NT2/D1 (cell line): ENCODE measurements around the gene ANKRD40CL.

ENCODE experiments used
- DNase-seq: peaks from one replicate; pipeline ENCODE4 v3.0.0-alpha.2; 2011; ENCODE audit warnings: low read depth, low spot score
- H3K27me3 ChIP-seq: 2 replicates; pipeline ENCODE4 v1.6.0; 2011; ENCODE audit warnings: mild to moderate bottlenecking; ENCODE audit not compliant: insufficient read length, insufficient read depth
- H3K36me3 ChIP-seq: 2 replicates; pipeline ENCODE4 v1.6.1; 2011; ENCODE audit warnings: mild to moderate bottlenecking, low read length, mixed read lengths; ENCODE audit not compliant: insufficient read depth, insufficient read length
- H3K4me1 ChIP-seq: 2 replicates; pipeline ENCODE4 v1.5.1; 2011; ENCODE audit not compliant: insufficient read depth, insufficient read length
- H3K4me3 ChIP-seq: 2 replicates; pipeline ENCODE4 v1.5.1; 2011; ENCODE audit warnings: low read depth; ENCODE audit not compliant: insufficient read length
- H3K9ac ChIP-seq: 2 replicates; pipeline ENCODE4 v1.6.0; 2011; ENCODE audit warnings: low read depth; ENCODE audit not compliant: insufficient read length
- H3K9me3 ChIP-seq: 2 replicates; pipeline ENCODE4 v1.5.1; 2011; ENCODE audit warnings: mild to moderate bottlenecking, low read length; ENCODE audit not compliant: insufficient read depth
- SUZ12 ChIP-seq: IDR thresholded peaks from 2 replicates; pipeline ENCODE4 v1.6.1; 2011; ENCODE audit not compliant: insufficient read length, insufficient read depth; ENCODE audit errors: extremely low read depth
- YY1 ChIP-seq: IDR thresholded peaks from 2 replicates; pipeline ENCODE4 v1.6.1; 2011; ENCODE audit not compliant: insufficient read length, insufficient read depth
- ZNF274 ChIP-seq: IDR thresholded peaks from 2 replicates; pipeline ENCODE4 v1.6.1; 2011; ENCODE audit warnings: mild to moderate bottlenecking, low read depth, low read length

The ANKRD40CL gene, protein sequence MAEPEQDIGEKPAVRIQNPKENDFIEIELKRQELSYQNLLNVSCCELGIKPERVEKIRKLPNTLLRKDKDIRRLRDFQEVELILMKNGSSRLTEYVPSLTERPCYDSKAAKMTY

DNA sequence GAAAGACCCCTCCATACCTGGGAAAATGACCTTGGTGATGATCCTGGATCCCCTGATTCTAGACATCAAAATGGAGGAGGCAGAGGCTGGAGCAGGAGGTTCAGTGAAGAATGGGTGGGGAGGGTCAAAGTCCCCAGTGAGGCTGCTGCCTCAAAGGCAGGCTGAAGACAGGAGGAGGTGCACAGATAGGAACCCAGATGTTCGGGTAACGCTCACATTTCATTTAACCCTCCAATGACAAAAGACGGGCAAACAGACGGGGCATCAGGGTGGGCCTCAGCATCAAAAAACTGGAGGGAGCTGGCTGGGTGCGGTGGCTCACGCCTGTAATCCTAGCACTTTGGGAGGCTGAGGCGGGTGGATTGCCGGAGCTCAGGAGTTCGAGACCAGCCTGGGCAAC, at the start of gene ANKRD40CL:
ANKRD40CL (minus strand) TSS at position 73 of the 400 bp plus-strand sequence. CDS start 605 bp downstream, outside the sequence.
- H3K4me1 ChIP-seq: peaks cover 5% of the 10 kb centered on the region
- no peak for DNase-seq
- TF ChIP-seq ZNF274 (no peak), YY1 (no peak), SUZ12 (no peak)

DNA sequence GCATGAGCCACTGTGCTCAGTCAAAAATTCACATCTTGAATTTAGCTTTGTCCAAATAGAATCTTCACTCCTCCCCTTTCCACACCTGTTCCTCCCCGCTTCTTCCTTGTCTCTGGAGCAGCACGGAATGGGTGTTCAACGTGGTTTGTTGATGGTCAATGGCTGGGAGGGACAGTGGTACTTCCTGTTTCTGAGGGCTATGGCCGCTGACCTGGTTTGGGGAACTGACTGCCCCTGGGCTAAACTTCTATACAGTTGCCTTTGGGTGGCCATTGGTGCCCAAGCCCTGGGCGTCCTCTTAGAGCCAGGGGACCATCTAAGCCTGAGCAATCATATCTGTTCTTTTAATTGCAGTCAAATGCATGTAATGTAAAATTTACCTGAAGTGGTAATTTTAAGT, 49.0 kb upstream of the ANKRD40CL start:
- Histone ChIP-seq H3K9ac (no peak overlapping the region), H3K4me3 (no peak overlapping the region), H3K27me3 (no peaks in the 10 kb centered on the region), H3K4me1 (peaks cover 6% of the 10 kb centered on the region), H3K36me3 (no peaks in the 10 kb centered on the region), H3K9me3 (no peaks in the 10 kb centered on the region)
- TF ChIP-seq SUZ12: no peak
- no peak for TF ChIP-seq ZNF274
- no peak for TF ChIP-seq YY1
- no peak for DNase-seq

More for the DNA sequence above, at the start of gene ANKRD40CL:
- Histone ChIP-seq H3K27me3 (no peaks in the 10 kb centered on the region), H3K9me3 (no peaks in the 10 kb centered on the region), H3K9ac (no peak within 1 kb of the TSS), H3K4me3 (no peak within 1 kb of the TSS), H3K36me3 (no peaks in the 10 kb centered on the region)

DNA sequence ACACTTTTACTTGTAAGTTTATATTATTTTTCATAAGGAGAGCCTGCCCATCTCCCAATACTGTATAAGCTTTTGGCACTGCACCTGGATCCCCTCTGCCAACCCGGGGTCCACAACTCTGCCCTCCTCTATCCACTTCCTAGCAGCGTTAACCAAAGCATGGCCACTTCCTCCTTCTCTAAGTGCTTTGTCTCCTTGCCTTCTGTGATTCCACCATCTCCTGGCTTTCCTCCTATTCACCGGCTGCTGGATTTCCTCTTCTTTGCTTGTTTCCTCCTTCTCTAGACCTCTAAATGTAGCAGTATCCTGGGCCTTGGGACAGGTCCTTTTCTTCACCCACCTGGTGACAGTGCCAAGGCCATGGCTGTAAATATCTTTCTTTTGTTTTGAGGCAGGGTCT, 48.1 kb upstream of the ANKRD40CL start:
- Histone ChIP-seq H3K27me3 (no peaks in the 10 kb centered on the region), H3K4me1 (peaks cover 6% of the 10 kb centered on the region), H3K36me3 (no peaks in the 10 kb centered on the region), H3K9ac (no peak overlapping the region), H3K4me3 (no peak overlapping the region), H3K9me3 (no peaks in the 10 kb centered on the region)
- TF ChIP-seq YY1 (no peak), SUZ12 (no peak), ZNF274 (no peak)
- DNase-seq: no peak

DNA sequence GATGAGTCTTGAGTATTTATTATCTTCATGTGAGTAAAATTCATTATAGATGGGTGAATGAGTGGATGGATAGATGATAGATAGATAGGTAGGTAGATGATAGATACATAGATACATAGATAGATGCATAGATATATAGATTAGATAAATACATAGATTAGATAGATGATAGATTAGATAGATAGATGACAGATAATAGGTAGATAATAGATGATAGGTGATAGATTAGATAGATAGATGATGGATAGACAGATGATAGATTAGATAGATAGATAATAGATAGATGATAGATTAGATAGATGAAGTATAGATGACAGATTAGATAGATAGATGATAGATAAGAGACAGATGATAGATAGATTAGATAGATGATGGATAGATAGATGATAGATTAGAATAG, 46.3 kb upstream of the ANKRD40CL start:
- no peaks in the 10 kb centered on the region for H3K27me3 ChIP-seq
- DNase-seq: no peak

DNA sequence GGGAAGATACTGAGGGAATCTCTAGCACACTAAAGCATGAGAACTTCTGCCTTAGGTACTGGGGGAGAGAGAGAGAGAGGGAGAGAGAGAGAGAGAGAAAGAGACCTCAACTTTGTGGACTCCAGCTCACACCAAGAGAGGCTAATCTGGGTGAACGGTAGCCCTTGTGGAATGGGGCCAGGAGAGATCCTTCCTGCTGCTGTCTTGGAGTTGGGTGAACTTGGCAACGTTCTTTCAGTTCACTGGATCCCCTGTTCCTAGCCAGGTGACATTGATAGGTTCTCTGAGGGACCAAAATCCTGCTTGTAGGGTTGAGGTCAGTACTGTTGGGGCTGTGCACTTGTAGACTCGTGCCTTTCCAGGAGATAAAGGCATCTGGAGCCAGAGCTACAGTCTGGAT, 41.6 kb upstream of the ANKRD40CL start:
- Histone ChIP-seq H3K27me3 (no peaks in the 10 kb centered on the region), H3K4me3 (no peak overlapping the region), H3K36me3 (no peaks in the 10 kb centered on the region), H3K4me1 (no peaks in the 10 kb centered on the region), H3K9me3 (no peaks in the 10 kb centered on the region; the same call in 1 of the 2 replicates), H3K9ac (no peak overlapping the region)
- no peak for DNase-seq
- no peak for TF ChIP-seq YY1
- TF ChIP-seq SUZ12: no peak
- no peak for TF ChIP-seq ZNF274

More for the DNA sequence above, 46.3 kb upstream of the ANKRD40CL start:
- H3K4me3 ChIP-seq: no peak overlapping the region
- TF ChIP-seq YY1 (no peak), SUZ12 (no peak)
- H3K36me3 ChIP-seq: no peaks in the 10 kb centered on the region
- no peaks in the 10 kb centered on the region; the same call in 1 of the 2 replicates for H3K9me3 ChIP-seq
- H3K4me1 ChIP-seq: peaks cover 3% of the 10 kb centered on the region
- H3K9ac ChIP-seq: no peak overlapping the region

DNA sequence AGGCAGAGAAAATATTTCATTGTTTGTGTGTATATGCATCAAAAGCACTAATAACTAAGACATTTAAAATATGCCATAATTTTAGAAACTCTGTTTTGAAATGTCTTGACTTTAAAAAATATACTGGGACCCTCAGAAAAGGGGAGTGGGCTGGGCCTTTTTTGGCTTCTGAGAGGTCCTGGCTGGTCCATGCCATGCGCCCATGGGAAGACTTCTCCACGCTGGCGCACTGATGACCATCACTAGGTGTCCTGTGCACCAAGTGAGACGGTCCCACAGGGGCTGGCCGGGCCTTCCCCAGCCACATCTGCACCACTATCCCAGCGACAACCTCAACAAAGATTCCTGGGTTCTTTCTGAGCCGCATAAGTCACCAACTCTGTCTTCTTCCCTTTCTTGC, 41.1 kb upstream of the ANKRD40CL start:
- TF ChIP-seq ZNF274 (no peak), YY1 (no peak), SUZ12 (no peak)
- Histone ChIP-seq H3K9me3 (no peaks in the 10 kb centered on the region; the same call in 1 of the 2 replicates), H3K36me3 (no peaks in the 10 kb centered on the region), H3K27me3 (no peaks in the 10 kb centered on the region), H3K4me1 (peaks cover under 1% of the 10 kb centered on the region), H3K9ac (no peak overlapping the region), H3K4me3 (no peak overlapping the region)
- no peak for DNase-seq

DNA sequence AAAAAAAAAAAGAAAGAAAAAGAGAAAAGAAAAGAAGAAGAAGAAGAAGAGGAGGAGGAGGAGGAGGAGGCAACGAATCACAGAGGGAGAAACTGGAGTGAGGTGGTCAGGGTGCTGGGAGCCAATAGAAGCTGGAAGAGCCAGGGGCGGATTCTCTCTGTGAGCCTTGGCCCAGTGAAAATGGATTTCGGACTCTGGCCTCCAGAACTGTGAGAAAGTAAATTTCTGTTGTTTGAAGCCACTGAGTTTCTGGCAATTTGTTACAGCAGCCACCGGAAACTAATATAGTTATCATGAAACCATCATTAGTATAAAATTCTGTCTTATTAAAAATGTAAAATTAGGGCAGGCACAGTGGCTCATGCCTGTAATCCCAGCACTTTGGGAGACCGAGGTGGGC, 40.4 kb upstream of the ANKRD40CL start:
- Histone ChIP-seq H3K9ac (no peak overlapping the region), H3K36me3 (no peaks in the 10 kb centered on the region), H3K27me3 (no peaks in the 10 kb centered on the region), H3K9me3 (no peaks in the 10 kb centered on the region; the same call in 1 of the 2 replicates), H3K4me3 (no peak overlapping the region), H3K4me1 (peaks cover 4% of the 10 kb centered on the region)
- DNase-seq: no peak
- TF ChIP-seq YY1 (no peak), SUZ12 (no peak), ZNF274 (no peak)

DNA sequence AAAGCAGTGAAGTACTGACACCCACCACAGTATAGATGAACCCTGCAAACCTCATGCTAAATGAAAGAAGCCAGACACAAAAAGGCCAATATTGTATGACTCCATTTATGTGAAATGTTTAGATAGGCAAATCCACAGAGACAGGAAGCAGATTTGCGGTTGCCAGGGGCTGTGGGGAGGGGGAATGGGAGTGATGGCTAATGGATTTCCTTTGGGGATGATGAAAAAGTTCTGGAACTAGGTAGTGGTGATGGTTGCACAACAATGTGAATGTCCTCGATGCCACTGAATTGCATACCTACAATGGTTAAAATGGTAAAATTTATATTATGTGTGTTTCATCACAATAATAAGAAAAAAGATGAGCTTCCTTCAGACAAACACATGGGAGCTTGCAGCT, 39.7 kb upstream of the ANKRD40CL start:
- no peaks in the 10 kb centered on the region; the same call in 1 of the 2 replicates for H3K9me3 ChIP-seq
- no peak overlapping the region for H3K9ac ChIP-seq
- peaks cover 4% of the 10 kb centered on the region for H3K4me1 ChIP-seq
- TF ChIP-seq YY1: no peak
- TF ChIP-seq SUZ12: no peak
- TF ChIP-seq ZNF274: no peak
- no peak overlapping the region for H3K4me3 ChIP-seq
- no peaks in the 10 kb centered on the region for H3K36me3 ChIP-seq
- no peak for DNase-seq
- no peaks in the 10 kb centered on the region for H3K27me3 ChIP-seq
